PC-9 (cell line): ENCODE results near the gene GPR4.

Source experiments
- CTCF ChIP-seq: fragments of 200-600 bp; sonication (generic); conservative IDR thresholded peaks from 2 replicates; pipeline ENCODE4 v1.6.1; 2017; ENCODE audit warnings: mixed run types, antibody characterized with exemption, mild to moderate bottlenecking, moderate library complexity
- EZH2 ChIP-seq: fragments of 200-600 bp; sonication (generic); IDR thresholded peaks from 2 replicates; pipeline ENCODE4 v1.8.0; 2017; ENCODE audit warnings: antibody characterized with exemption, low read depth

- TF ChIP-seq EZH2 (no peak), CTCF (no peak)
Measured at GRCh38 chr19:45630463-45630862, 28.5 kb upstream of the GPR4 start.
